GM23338 (cell line): ENCODE data around the gene OR12D3. TPM values are rescaled to one million over a fixed set of nuclear protein-coding genes. Genes with fewer than 3 reads are reported as not detected.
"Not testable (repeated sequence)": the region's sequence is repeated elsewhere in the genome, so short reads cannot be mapped to it uniquely, and the experiment has no call there.

Experiments used
- ATAC-seq: fragments of 200-7000 bp; cut with Tn5 transposase; 3 replicates; pipeline ENCODE4 v1.9.1; 2020
- DNase-seq: peaks from one replicate; pipeline ENCODE4 v3.0.0-alpha.2; 2015; ENCODE audit warnings: low spot score
- H2AFZ ChIP-seq: fragments of 200-600 bp; sonication (generic); 2 replicates; pipeline ENCODE4 v1.8.0; 2016; ENCODE audit warnings: antibody characterized with exemption, mild to moderate bottlenecking, moderate library complexity
- H3F3A ChIP-seq: fragments of 200-600 bp; sonication (generic); replicated peaks from 2 replicates; pipeline ENCODE4 v1.8.0; 2017; ENCODE audit warnings: antibody characterized with exemption, mixed run types, low read depth
- H3K27ac ChIP-seq: fragments of 200-600 bp; sonication (generic); 2 replicates; pipeline ENCODE4 v1.6.1; 2016; ENCODE audit warnings: low read depth
- H3K27me3 ChIP-seq: fragments of 200-600 bp; sonication (generic); 2 replicates; pipeline ENCODE4 v1.8.0; 2016; ENCODE audit warnings: mild to moderate bottlenecking, mixed run types, moderate library complexity; ENCODE audit not compliant: insufficient read depth
- H3K36me3 ChIP-seq: fragments of 200-600 bp; sonication (generic); 2 replicates; pipeline ENCODE4 v1.8.0; 2016; ENCODE audit warnings: mild to moderate bottlenecking; ENCODE audit not compliant: insufficient read depth
- H3K4me1 ChIP-seq: fragments of 200-600 bp; sonication (generic); 2 replicates; pipeline ENCODE4 v1.8.0; 2016; ENCODE audit warnings: mild to moderate bottlenecking, moderate library complexity; ENCODE audit not compliant: insufficient read depth
- H3K4me2 ChIP-seq: fragments of 200-600 bp; sonication (generic); 2 replicates; pipeline ENCODE4 v1.7.1; 2017; ENCODE audit warnings: mixed run types
- H3K4me3 ChIP-seq: fragments of 200-600 bp; sonication (generic); 2 replicates; pipeline ENCODE4 v1.6.1; 2016; ENCODE audit warnings: mixed run types
- H3K79me2 ChIP-seq: fragments of 200-600 bp; sonication (generic); replicated peaks from 2 replicates; pipeline ENCODE4 v1.8.0; 2017; ENCODE audit warnings: mild to moderate bottlenecking; ENCODE audit not compliant: insufficient read depth
- H3K9me2 ChIP-seq: fragments of 200-600 bp; sonication (generic); 2 replicates; pipeline ENCODE4 v1.8.0; 2017; ENCODE audit not compliant: insufficient read depth
- H4K20me1 ChIP-seq: fragments of 200-600 bp; sonication (generic); replicated peaks from 2 replicates; pipeline ENCODE4 v1.8.0; 2017; ENCODE audit warnings: mild to moderate bottlenecking; ENCODE audit not compliant: insufficient read depth
- H3K27ac Mint-ChIP-seq: 2 replicates; pipeline ENCODE4 v1.8.0; 2020; ENCODE audit warnings: inconsistent platforms, mild to moderate bottlenecking, moderate library complexity, mixed read lengths
- H3K27me3 Mint-ChIP-seq: 3 replicates; pipeline ENCODE4 v1.8.0; 2022; ENCODE audit warnings: low read depth, mild to moderate bottlenecking, moderate library complexity, mixed read lengths, inconsistent platforms; ENCODE audit not compliant: insufficient read depth, poor library complexity
- H3K36me3 Mint-ChIP-seq: 3 replicates; pipeline ENCODE4 v1.8.0; 2021; ENCODE audit warnings: low read depth, mild to moderate bottlenecking, inconsistent platforms, moderate library complexity, mixed read lengths
- H3K4me1 Mint-ChIP-seq: 3 replicates; pipeline ENCODE4 v1.8.0; 2020; ENCODE audit warnings: mild to moderate bottlenecking, inconsistent platforms, mixed read lengths
- H3K4me3 Mint-ChIP-seq: 3 replicates; pipeline ENCODE4 v1.8.0; 2021; ENCODE audit warnings: moderate library complexity, mild to moderate bottlenecking, inconsistent platforms, mixed read lengths
- H3K9me3 Mint-ChIP-seq: 3 replicates; pipeline ENCODE4 v1.8.0; 2020; ENCODE audit warnings: moderate library complexity, mild to moderate bottlenecking, inconsistent platforms, mixed read lengths
- EZH2phosphoT487 ChIP-seq: fragments of 200-600 bp; sonication (generic); IDR thresholded peaks from one replicate; pipeline ENCODE4 v1.8.1; 2018; ENCODE audit warnings: antibody characterized with exemption; ENCODE audit not compliant: unreplicated experiment
- NANOG ChIP-seq: IDR thresholded peaks from 2 replicates; pipeline ENCODE4 v1.6.1; 2016; ENCODE audit warnings: antibody characterized with exemption, borderline replicate concordance
- ZNF462 ChIP-seq: fragments of 250-450 bp; sonication (Bioruptor Pico); IDR thresholded peaks from 2 replicates; pipeline ENCODE4 v1.5.0; 2020; ENCODE audit warnings: mild to moderate bottlenecking, moderate library complexity
- polyA plus RNA-seq: library from polyadenylated mRNA; unstranded; fragments of >200 nt; fragmentation: Nextera tagmentation; extraction: Ambion mirVana; gene quantifications from 2 replicates; pipeline ENCODE4 v1.2.1, GENCODE V29; 2016
- total RNA-seq: library from RNA; depleted of rRNA; stranded (reverse); fragments of >200 nt; shearing (Covaris generic); gene quantifications from 2 replicates; pipeline ENCODE4 v1.2.3, GENCODE V29; 2014
- TF ChIP-seq, protein P1 (sequence below): IDR thresholded peaks from 2 replicates; pipeline ENCODE4 v1.6.1; 2016; ENCODE audit warnings: antibody characterized with exemption

Gene OR12D3
- total and polyA plus RNA-seq, 2 experiments from 2014 or later, result not detected

DNA sequence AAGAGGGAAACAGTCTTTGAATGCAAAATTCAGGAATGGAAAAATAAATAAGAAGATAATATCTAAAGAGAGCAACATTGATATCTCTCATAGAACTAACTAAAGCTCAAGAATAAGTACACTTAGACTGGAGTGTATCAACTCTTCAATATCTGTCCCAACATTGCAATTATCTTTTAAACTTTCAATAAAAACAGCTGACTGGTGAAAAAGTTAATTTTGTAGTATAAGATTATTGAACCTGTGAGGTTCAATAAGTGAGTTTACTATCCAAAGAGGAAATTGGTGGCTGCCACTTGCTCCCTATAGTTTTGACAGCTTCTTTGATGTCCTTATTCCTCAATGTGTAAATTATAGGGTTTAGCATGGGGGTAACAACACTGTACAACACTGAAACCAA is 20.1 kb downstream of the OR12D3 start:
- no peak for TF ChIP-seq EZH2phosphoT487
- TF ChIP-seq ZNF462 (CRISPR knock-in tag), result no peak
- TF ChIP-seq NANOG, result no peak
- TF ChIP-seq, protein P1, sequence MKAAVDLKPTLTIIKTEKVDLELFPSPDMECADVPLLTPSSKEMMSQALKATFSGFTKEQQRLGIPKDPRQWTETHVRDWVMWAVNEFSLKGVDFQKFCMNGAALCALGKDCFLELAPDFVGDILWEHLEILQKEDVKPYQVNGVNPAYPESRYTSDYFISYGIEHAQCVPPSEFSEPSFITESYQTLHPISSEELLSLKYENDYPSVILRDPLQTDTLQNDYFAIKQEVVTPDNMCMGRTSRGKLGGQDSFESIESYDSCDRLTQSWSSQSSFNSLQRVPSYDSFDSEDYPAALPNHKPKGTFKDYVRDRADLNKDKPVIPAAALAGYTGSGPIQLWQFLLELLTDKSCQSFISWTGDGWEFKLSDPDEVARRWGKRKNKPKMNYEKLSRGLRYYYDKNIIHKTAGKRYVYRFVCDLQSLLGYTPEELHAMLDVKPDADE, result no peak
- no peak overlapping the region for H3K27ac Mint-ChIP-seq
- H3K79me2 ChIP-seq, result no peaks in the 10 kb centered on the region
- H3K4me3 Mint-ChIP-seq, result no peak overlapping the region
- no peaks in the 10 kb centered on the region for H3K36me3 Mint-ChIP-seq
- H3K27ac ChIP-seq, result no peak overlapping the region
- H3K9me2 ChIP-seq, result no peaks in the 10 kb centered on the region
- H3K4me1 ChIP-seq, result no peaks in the 10 kb centered on the region
- DNase-seq (no peak), ATAC-seq (no peak)
- no peak overlapping the region for H3K4me3 ChIP-seq
- peaks cover 8% of the 10 kb centered on the region for H3K4me1 Mint-ChIP-seq
- no peaks in the 10 kb centered on the region for H3K27me3 ChIP-seq
- no peaks in the 10 kb centered on the region for H3K9me3 Mint-ChIP-seq
- no peak overlapping the region for H3K4me2 ChIP-seq
- H2AFZ ChIP-seq, result no peak overlapping the region
- no peaks in the 10 kb centered on the region for H3F3A ChIP-seq
- no peaks in the 10 kb centered on the region for H3K36me3 ChIP-seq
- no peaks in the 10 kb centered on the region for H3K27me3 Mint-ChIP-seq
- no peaks in the 10 kb centered on the region for H4K20me1 ChIP-seq

DNA sequence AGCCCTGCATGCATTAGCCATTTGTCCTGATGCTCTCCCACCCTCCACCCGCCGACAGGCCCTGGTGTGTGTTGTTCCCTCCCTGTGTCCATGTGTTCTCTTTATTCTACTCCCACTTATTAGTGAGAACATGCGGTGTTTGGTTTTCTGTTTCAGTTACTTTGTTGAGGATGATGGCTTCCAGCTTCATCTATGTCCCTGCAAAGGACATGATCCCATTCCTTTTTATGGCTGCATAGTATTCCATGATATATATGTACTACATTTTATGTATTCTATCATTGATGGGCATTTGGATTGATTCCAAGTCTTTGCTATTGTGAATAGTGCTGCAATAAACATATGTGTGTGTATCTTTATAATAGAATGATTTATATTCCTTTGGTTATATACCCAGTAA is 25.7 kb downstream of the OR12D3 start:
- not testable (repeated sequence) for H3K9me3 Mint-ChIP-seq, H3K79me2 ChIP-seq, H3K36me3 ChIP-seq, DNase-seq, H3K4me3 ChIP-seq, H3K27ac Mint-ChIP-seq, H2AFZ ChIP-seq, H3K9me2 ChIP-seq, H3F3A ChIP-seq, H3K4me3 Mint-ChIP-seq, H3K4me2 ChIP-seq, H3K27ac ChIP-seq, H3K36me3 Mint-ChIP-seq, H3K27me3 ChIP-seq, H3K4me1 ChIP-seq, ATAC-seq, H3K4me1 Mint-ChIP-seq, H4K20me1 ChIP-seq, H3K27me3 Mint-ChIP-seq
